ENCODE results near the gene LOXL1.
A peak's percentile ranks its signal among the peaks of the same experiment; 100 is the strongest.

LOXL1 gene

GRCh38 chr15:73946795-73947370, 20.6 kb downstream of the LOXL1 start:
- peaks cover 22% of the 10 kb centered on the region for H3K4me1 Mint-ChIP-seq (ENCODE audit: low read depth)
- no peaks in the 10 kb centered on the region for H3K9me3 Mint-ChIP-seq
- no peaks in the 10 kb centered on the region for H3K27me3 Mint-ChIP-seq
- H3K27ac Mint-ChIP-seq, result peak overlapping the region; percentile 9
- no peak for DNase-seq
- no peak overlapping the region for H3K4me3 Mint-ChIP-seq
- H3K36me3 Mint-ChIP-seq (ENCODE audit: low read depth), result no peaks in the 10 kb centered on the region

- H3K4me1 Mint-ChIP-seq (ENCODE audit: low read depth), result peaks cover 14% of the 10 kb centered on the region
- H3K4me3 Mint-ChIP-seq, result no peak overlapping the region
- no peak overlapping the region for H3K27ac Mint-ChIP-seq
- H3K9me3 Mint-ChIP-seq, result no peaks in the 10 kb centered on the region
- H3K36me3 Mint-ChIP-seq (ENCODE audit: low read depth), result no peaks in the 10 kb centered on the region
- H3K27me3 Mint-ChIP-seq, result no peaks in the 10 kb centered on the region
- no peak for DNase-seq
Measured at GRCh38 chr15:73947651-73948050, 21.4 kb downstream of the LOXL1 start.

GRCh38 chr15:73948396-73948795, 22.1 kb downstream of the LOXL1 start:
- no peaks in the 10 kb centered on the region for H3K9me3 Mint-ChIP-seq
- no peak overlapping the region for H3K27ac Mint-ChIP-seq

GRCh38 chr15:73948982-73949381, 22.7 kb downstream of the LOXL1 start:
- DNase-seq, result no peak
- Mint-ChIP-seq H3K4me3 (no peak overlapping the region), H3K27ac (no peak overlapping the region), H3K27me3 (no peaks in the 10 kb centered on the region), H3K9me3 (no peaks in the 10 kb centered on the region), H3K36me3 (ENCODE audit: low read depth) (no peaks in the 10 kb centered on the region), H3K4me1 (ENCODE audit: low read depth) (peaks cover 12% of the 10 kb centered on the region)

More at GRCh38 chr15:73948396-73948795, 22.1 kb downstream of the LOXL1 start:
- peaks cover 12% of the 10 kb centered on the region for H3K4me1 Mint-ChIP-seq (ENCODE audit: low read depth)
- no peak overlapping the region for H3K4me3 Mint-ChIP-seq
- no peak for DNase-seq
- H3K36me3 Mint-ChIP-seq (ENCODE audit: low read depth), result no peaks in the 10 kb centered on the region
- no peaks in the 10 kb centered on the region for H3K27me3 Mint-ChIP-seq

GRCh38 chr15:73949496-73949895, 23.2 kb downstream of the LOXL1 start:
- no peak overlapping the region for H3K27ac Mint-ChIP-seq
- no peak overlapping the region for H3K4me3 Mint-ChIP-seq
- H3K36me3 Mint-ChIP-seq (ENCODE audit: low read depth), result no peaks in the 10 kb centered on the region
- no peak for DNase-seq
- no peaks in the 10 kb centered on the region for H3K9me3 Mint-ChIP-seq
- H3K4me1 Mint-ChIP-seq (ENCODE audit: low read depth), result peaks cover 12% of the 10 kb centered on the region
- no peaks in the 10 kb centered on the region for H3K27me3 Mint-ChIP-seq

- Mint-ChIP-seq H3K9me3 (no peaks in the 10 kb centered on the region), H3K4me1 (ENCODE audit: low read depth) (peaks cover 12% of the 10 kb centered on the region), H3K27me3 (no peaks in the 10 kb centered on the region), H3K27ac (no peak overlapping the region), H3K36me3 (ENCODE audit: low read depth) (no peaks in the 10 kb centered on the region), H3K4me3 (no peak overlapping the region)
- DNase-seq, result no peak
Measured at GRCh38 chr15:73950479-73950830, 24.2 kb downstream of the LOXL1 start.

- H3K4me3 Mint-ChIP-seq, result no peak overlapping the region
- peaks cover 11% of the 10 kb centered on the region for H3K4me1 Mint-ChIP-seq (ENCODE audit: low read depth)
- H3K27me3 Mint-ChIP-seq, result no peaks in the 10 kb centered on the region
- no peaks in the 10 kb centered on the region for H3K36me3 Mint-ChIP-seq (ENCODE audit: low read depth)
- peak overlapping the region; percentile 70 for H3K27ac Mint-ChIP-seq
- peak; percentile 79 for DNase-seq
- H3K9me3 Mint-ChIP-seq, result no peaks in the 10 kb centered on the region
Measured at GRCh38 chr15:73950831-73951561, 24.7 kb downstream of the LOXL1 start.

GRCh38 chr15:73951601-73952000, 25.3 kb downstream of the LOXL1 start:
- no peaks in the 10 kb centered on the region for H3K9me3 Mint-ChIP-seq
- no peaks in the 10 kb centered on the region for H3K27me3 Mint-ChIP-seq
- H3K36me3 Mint-ChIP-seq (ENCODE audit: low read depth), result no peaks in the 10 kb centered on the region
- peaks cover 8% of the 10 kb centered on the region for H3K4me1 Mint-ChIP-seq (ENCODE audit: low read depth)
- H3K4me3 Mint-ChIP-seq, result no peak overlapping the region
- no peak overlapping the region for H3K27ac Mint-ChIP-seq
- no peak for DNase-seq

GRCh38 chr15:73952171-73952912, 26.1 kb downstream of the LOXL1 start:
- Mint-ChIP-seq H3K4me3 (no peak overlapping the region), H3K9me3 (no peaks in the 10 kb centered on the region), H3K27ac (no peak overlapping the region), H3K36me3 (ENCODE audit: low read depth) (no peaks in the 10 kb centered on the region), H3K4me1 (ENCODE audit: low read depth) (peaks cover 14% of the 10 kb centered on the region), H3K27me3 (no peaks in the 10 kb centered on the region)
- DNase-seq, result no peak

- H3K27ac Mint-ChIP-seq, result no peak overlapping the region
- no peaks in the 10 kb centered on the region for H3K36me3 Mint-ChIP-seq (ENCODE audit: low read depth)
- H3K9me3 Mint-ChIP-seq, result no peaks in the 10 kb centered on the region
- H3K4me3 Mint-ChIP-seq, result no peak overlapping the region
- H3K4me1 Mint-ChIP-seq (ENCODE audit: low read depth), result peaks cover 16% of the 10 kb centered on the region
- DNase-seq, result no peak
- H3K27me3 Mint-ChIP-seq, result no peaks in the 10 kb centered on the region
Measured at GRCh38 chr15:73952913-73953750, 26.9 kb downstream of the LOXL1 start.

- Mint-ChIP-seq H3K9me3 (no peaks in the 10 kb centered on the region), H3K27ac (no peak overlapping the region), H3K27me3 (no peaks in the 10 kb centered on the region), H3K4me1 (ENCODE audit: low read depth) (peaks cover 28% of the 10 kb centered on the region), H3K36me3 (ENCODE audit: low read depth) (no peaks in the 10 kb centered on the region), H3K4me3 (no peak overlapping the region)
- no peak for DNase-seq
Measured at GRCh38 chr15:73954188-73955145, 28.2 kb downstream of the LOXL1 start.

- no peak overlapping the region for H3K27ac Mint-ChIP-seq
- H3K4me3 Mint-ChIP-seq, result no peak overlapping the region
Measured at GRCh38 chr15:73955326-73955725, 29.1 kb downstream of the LOXL1 start.

GRCh38 chr15:73955861-73956742, 29.8 kb downstream of the LOXL1 start:
- H3K9me3 Mint-ChIP-seq, result no peaks in the 10 kb centered on the region
- H3K36me3 Mint-ChIP-seq (ENCODE audit: low read depth), result no peaks in the 10 kb centered on the region
- no peaks in the 10 kb centered on the region for H3K27me3 Mint-ChIP-seq
- H3K27ac Mint-ChIP-seq, result no peak overlapping the region
- peaks cover 34% of the 10 kb centered on the region for H3K4me1 Mint-ChIP-seq (ENCODE audit: low read depth)
- no peak for DNase-seq
- no peak overlapping the region for H3K4me3 Mint-ChIP-seq

More at GRCh38 chr15:73955326-73955725, 29.1 kb downstream of the LOXL1 start:
- no peak for DNase-seq
- Mint-ChIP-seq H3K9me3 (no peaks in the 10 kb centered on the region), H3K36me3 (ENCODE audit: low read depth) (no peaks in the 10 kb centered on the region), H3K4me1 (ENCODE audit: low read depth) (peaks cover 35% of the 10 kb centered on the region), H3K27me3 (no peaks in the 10 kb centered on the region)
